GM18868 (cell line): ENCODE results near the gene RPS6KB2.

ENCODE experiments used
- ATAC-seq: cut with Tn5 transposase; IDR thresholded peaks from one replicate; pipeline ENCODE4 v1.9.1; 2021; ENCODE audit warnings: mild to moderate bottlenecking, moderate library complexity; ENCODE audit not compliant: unreplicated experiment

Gene RPS6KB2

GRCh38 chr11:67410369-67410831 lies 17.9 kb upstream of the RPS6KB2 start:
- no peak for ATAC-seq

GRCh38 chr11:67410984-67411784 lies 17.1 kb upstream of the RPS6KB2 start:
- no peak for ATAC-seq

- no peak for ATAC-seq
Measured at GRCh38 chr11:67411785-67412152, 16.5 kb upstream of the RPS6KB2 start.

- no peak for ATAC-seq
Measured at GRCh38 chr11:67412495-67413179, 15.7 kb upstream of the RPS6KB2 start.

- no peak for ATAC-seq
Measured at GRCh38 chr11:67413266-67413849, 14.9 kb upstream of the RPS6KB2 start.

GRCh38 chr11:67415501-67416304 lies 12.6 kb upstream of the RPS6KB2 start, which contains the start of gene CARNS1:
Gene CARNS1, plus strand, starts transcription at chr11:67415678. Its CDS starts 522 bp downstream, at chr11:67416200.
- no peak for ATAC-seq

GRCh38 chr11:67416416-67417335 lies 11.6 kb upstream of the RPS6KB2 start:
- ATAC-seq = no peak

- ATAC-seq = no peak
Measured at GRCh38 chr11:67417425-67417824, 10.9 kb upstream of the RPS6KB2 start.

- ATAC-seq = no peak
Measured at GRCh38 chr11:67418476-67419281, 9.6 kb upstream of the RPS6KB2 start.

- no peak for ATAC-seq
Measured at GRCh38 chr11:67419325-67420049, 8.8 kb upstream of the RPS6KB2 start.

GRCh38 chr11:67420147-67420645 lies 8.1 kb upstream of the RPS6KB2 start:
- ATAC-seq = no peak

GRCh38 chr11:67420646-67421429 lies 7.5 kb upstream of the RPS6KB2 start:
- ATAC-seq = peak; percentile 87

GRCh38 chr11:67421430-67422031 lies 6.8 kb upstream of the RPS6KB2 start:
- ATAC-seq = no peak

- ATAC-seq = no peak
Measured at GRCh38 chr11:67422891-67423290, 5.4 kb upstream of the RPS6KB2 start.

GRCh38 chr11:67423466-67423865 lies 4.8 kb upstream of the RPS6KB2 start:
- no peak for ATAC-seq

GRCh38 chr11:67423891-67424613 lies 4.2 kb upstream of the RPS6KB2 start:
- ATAC-seq = no peak
